HTR-8/SVneo (cell line): Measurements from ENCODE around the gene IFITM1.
A peak's percentile ranks its signal among the peaks of the same experiment; 100 is the strongest.
"Not testable (repeated sequence)": the region's sequence is repeated elsewhere in the genome, so short reads cannot be mapped to it uniquely, and the experiment has no call there.

ENCODE experiments used
- DNase-seq: peaks from one replicate; pipeline ENCODE4 v3.0.0; 2011; ENCODE audit warnings: low spot score, mixed read lengths; ENCODE audit not compliant: insufficient read length
- FAIRE-seq: peaks from 2 replicates; lab custom pipeline; 2011; peaks lifted over from hg19 to GRCh38; lab: Jason Lieb, UNC

IFITM1 gene

GRCh38 chr11:313787-314553 lies at the start of gene IFITM1:
IFITM1 (plus strand) TSS chr11:314040; CDS start chr11:314171, 131 bp downstream.
- DNase-seq (peak; percentile 73), FAIRE-seq (peak; percentile 73)

GRCh38 chr11:266676-267439 lies 47.0 kb upstream of the IFITM1 start:
- no peak for DNase-seq
- FAIRE-seq, result no peak

GRCh38 chr11:267491-267994 lies 46.3 kb upstream of the IFITM1 start:
- no peak for FAIRE-seq

GRCh38 chr11:268716-269145 lies 45.1 kb upstream of the IFITM1 start:
- not testable (repeated sequence) for DNase-seq
- FAIRE-seq, result peak; percentile 69

More at GRCh38 chr11:267491-267994, 46.3 kb upstream of the IFITM1 start:
- DNase-seq, result no peak

- FAIRE-seq, result no peak
- DNase-seq, result no peak
These were observed 44.5 kb upstream of the IFITM1 start for GRCh38 chr11:269146-269890.

- DNase-seq (no peak), FAIRE-seq (no peak)
These were observed 43.2 kb upstream of the IFITM1 start for GRCh38 chr11:270451-271318.

- FAIRE-seq (no peak), DNase-seq (no peak)
These were observed 42.5 kb upstream of the IFITM1 start for GRCh38 chr11:271319-271715.

GRCh38 chr11:272195-272930 lies 41.5 kb upstream of the IFITM1 start:
- FAIRE-seq (no peak), DNase-seq (no peak)

- FAIRE-seq, result no peak
These were observed 41.0 kb upstream of the IFITM1 start for GRCh38 chr11:272931-273198.

GRCh38 chr11:276219-276618 lies 37.6 kb upstream of the IFITM1 start:
- FAIRE-seq (no peak), DNase-seq (no peak)

More at GRCh38 chr11:272931-273198, 41.0 kb upstream of the IFITM1 start:
- no peak for DNase-seq

- FAIRE-seq (no peak), DNase-seq (no peak)
These were observed 35.6 kb upstream of the IFITM1 start, which contains the start of gene NLRP6 for GRCh38 chr11:278001-278951. NLRP6 (plus strand) TSS chr11:278407; CDS start chr11:278570, 163 bp downstream.

- FAIRE-seq (no peak), DNase-seq (no peak)
These were observed 34.5 kb upstream of the IFITM1 start for GRCh38 chr11:279040-279965.

GRCh38 chr11:279966-280705 lies 33.7 kb upstream of the IFITM1 start:
- DNase-seq, result no peak
- no peak for FAIRE-seq

- FAIRE-seq (no peak), DNase-seq (no peak)
These were observed 32.9 kb upstream of the IFITM1 start for GRCh38 chr11:280706-281485.

- FAIRE-seq, result no peak
- no peak for DNase-seq
These were observed 32.2 kb upstream of the IFITM1 start for GRCh38 chr11:281486-282161.
